Measurements from ENCODE around the gene ADGRG2.
"Not testable (repeated sequence)": the region's sequence is repeated elsewhere in the genome, so short reads cannot be mapped to it uniquely, and the experiment has no call there.

Gene ADGRG2

DNA sequence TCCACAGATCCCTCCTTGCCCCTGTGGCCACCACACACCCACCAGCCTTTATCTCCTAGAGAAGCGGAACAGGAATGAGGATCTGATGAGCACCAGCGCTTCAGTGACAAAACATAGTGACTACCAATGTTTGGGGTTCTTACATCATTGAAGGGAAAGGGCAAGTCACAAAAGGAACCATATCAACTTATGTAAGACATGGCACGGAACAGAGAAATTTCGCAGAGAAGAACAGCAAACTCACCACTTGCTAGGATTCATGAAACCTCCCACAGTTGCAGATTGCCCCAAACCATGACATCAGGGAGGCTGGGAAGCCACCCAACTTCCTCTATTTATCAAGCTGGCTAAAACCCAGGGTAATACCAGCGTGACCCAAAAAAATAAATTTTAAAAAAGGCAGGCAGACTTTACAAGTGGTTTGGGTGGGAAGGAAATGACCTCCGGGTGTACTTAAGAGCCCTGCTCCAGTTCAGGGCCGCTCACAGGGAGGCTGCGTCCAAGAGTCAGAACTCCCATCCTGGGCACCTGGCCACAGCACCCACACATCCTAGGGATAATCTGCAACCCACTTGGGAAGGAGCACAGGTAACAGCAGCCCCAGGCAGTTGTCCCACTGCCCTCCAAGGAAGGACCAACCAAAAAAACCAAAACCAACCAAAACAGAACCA, 36.0 kb downstream of the ADGRG2 start:
- DNase-seq = peak; percentile 92 to 93

DNA sequence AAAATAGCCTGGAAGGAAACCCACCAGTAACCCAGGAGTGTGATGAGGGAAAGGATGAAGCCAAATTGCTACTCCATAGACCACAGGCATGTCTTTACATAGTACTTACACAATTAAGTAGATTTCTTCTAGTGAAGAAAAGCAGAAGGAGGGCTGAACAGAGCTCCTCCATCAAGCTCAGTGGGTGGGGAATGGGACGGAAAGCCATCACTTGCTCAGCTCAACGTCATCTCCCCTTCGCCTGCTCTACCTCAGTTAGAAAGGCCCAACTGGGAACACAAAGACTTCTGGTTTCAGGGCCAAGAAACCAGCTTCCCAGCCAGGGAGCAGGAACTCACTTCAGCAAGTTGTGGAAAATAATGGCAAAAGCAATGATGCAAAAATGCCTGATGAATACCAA, 36.6 kb downstream of the ADGRG2 start:
- DNase-seq = peak; percentile 16 to 66

DNA sequence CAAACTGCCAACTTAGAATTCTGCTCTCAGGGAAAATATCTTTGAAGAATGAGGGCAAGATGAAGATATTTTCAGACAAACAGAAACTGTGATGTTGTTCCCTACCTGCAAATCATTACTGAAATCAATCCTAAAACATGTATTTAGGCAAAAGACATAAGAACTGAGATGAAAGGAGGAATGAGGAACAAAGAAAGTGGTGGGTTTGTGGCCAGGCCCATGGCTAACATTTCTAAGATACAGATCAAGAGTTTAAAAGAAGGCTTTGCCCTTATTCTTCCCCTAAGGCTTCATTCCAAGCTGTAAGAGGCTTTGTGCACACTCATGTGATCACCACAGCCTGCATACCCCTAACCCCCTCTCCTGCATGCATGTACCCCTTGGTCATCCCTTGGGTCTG, 46.5 kb downstream of the ADGRG2 start:
- no peak for DNase-seq

DNA sequence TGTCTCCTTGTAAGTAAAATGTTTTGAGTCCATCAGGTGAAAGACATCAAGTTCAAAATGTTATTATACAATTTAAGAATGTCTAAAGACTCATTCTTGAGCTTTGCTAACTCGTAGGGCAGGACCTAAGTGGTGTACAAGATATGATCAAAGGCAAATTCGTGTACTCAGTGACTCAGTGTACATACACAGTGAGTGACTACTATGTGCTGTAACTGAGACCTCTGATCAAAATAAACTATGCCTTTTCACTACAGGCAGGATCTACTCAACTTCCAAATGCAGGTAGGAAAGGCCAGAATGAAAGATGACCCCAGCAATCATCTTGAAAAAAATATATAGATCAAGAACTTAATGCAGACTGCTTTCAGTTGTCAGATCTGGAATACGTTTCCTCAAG, 49.9 kb downstream of the ADGRG2 start:
- DNase-seq = no peak

DNA sequence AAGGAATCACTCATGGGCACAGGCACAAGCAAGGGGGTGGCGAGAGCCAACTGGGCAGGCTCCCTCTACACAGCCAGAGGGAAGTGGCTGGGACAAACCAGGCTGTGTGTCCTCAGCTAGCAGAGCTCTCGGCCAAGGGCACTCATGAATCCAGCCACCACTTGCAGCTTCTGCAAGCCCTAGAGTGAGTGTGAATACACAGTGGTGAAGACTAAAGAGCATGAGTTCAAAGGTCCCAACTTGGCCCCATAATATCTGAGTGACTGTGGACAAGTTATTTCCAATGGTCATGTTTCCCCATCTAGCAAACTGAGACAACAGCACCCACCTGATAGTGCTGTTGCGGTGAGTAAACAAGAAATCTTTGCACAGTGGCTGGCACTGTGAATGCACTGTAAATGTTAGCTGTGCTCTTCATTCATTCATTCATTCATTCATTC, 51.7 kb downstream of the ADGRG2 start:
- no peak for DNase-seq

DNA sequence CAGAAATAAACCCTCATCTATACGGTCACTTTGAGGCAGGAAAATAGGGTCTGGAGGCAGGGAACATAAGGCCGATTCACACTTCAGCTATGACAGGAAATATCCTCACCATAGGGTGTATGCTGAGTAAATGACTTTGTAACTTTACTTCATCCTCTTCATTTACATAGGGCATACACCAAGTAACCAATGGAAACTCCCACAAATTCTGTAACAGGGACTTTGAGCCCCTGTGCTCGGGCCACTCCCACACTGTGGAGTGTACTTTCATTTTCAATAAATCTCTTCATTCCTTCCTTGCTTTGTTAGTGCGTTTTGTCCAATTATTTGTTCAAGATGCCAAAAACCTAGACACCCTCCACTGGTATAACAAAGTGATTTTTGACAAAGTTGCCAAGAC, 55.3 kb downstream of the ADGRG2 start:
- DNase-seq = not testable (repeated sequence)

DNA sequence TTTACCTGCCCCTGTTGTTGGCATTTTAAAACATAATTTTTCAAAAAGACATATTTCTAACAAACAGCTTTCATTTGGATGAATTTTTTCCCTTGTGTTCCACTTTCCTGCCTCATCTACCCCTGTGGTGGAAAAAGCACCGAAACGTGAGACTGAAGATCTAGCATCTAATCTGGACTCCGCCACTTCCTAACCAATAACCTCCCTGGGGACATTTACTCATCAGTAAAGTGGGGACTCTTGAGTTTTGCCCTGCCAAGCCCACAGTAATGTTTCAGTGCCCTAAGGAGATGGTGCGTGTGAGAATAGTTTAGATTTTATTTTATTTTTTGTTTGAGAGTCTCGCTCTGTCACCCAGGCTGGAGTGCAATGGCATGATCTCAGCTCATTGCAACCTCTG, 56.7 kb downstream of the ADGRG2 start:
- no peak for DNase-seq

DNA sequence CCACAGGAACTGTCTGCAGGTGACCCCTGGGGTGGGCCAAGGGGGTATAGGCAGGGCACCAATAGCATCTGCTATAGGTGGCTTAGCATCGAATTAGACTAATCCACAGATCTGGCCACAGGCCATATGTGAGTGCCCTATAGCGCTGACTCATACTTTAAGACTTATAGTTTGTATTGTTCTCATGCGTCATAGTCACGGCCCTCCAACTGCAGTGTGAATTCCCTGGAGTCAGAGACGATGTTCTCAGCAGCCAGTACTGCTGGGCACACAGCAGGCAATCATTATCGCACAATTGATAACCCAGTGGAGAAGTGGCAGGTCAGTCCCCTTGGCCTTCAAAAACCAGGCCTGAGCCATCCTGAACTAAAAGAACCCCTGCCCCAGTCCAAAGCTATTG, 58.1 kb downstream of the ADGRG2 start:
- no peak for DNase-seq

DNA sequence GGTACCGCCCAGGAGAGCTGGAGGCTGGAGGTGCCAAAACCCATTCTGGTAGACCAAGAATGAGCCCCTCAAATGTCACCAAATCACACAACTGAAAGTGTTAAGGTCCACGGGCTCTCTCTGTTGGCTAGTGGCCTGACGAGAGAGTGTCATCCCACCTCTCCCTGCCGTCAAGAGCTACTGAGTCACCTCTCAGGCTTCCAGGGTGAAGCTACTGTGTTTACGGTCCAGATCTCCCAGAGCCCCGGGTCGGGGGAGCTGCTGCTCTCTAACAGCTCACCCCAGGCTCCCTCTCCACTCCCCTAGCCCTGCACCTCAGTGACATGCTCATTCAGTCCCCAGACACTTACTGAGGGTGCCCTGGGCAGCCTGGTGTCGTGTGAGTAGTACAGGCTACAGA, 59.2 kb downstream of the ADGRG2 start:
- no peak for DNase-seq

DNA sequence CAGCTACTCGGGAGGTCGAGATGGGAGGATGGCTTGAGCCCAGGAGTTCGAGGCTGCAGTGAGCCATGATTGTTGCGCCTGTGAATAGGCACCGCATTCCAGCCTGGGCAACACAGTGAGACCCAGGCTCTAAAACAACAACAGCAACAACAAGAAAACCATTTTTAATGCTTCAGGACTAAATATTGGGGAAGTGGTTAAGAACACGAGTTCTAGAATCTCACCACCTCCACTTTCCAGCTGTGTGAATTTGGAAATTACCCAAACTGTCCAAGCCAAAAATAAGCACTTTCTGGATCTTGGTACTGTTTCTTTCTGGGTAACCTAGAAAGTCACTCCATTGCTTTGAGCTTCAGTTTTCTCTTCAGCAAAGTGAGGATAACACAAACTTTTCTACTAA, 63.2 kb downstream of the ADGRG2 start:
- DNase-seq = peak; percentile 3 to 41

DNA sequence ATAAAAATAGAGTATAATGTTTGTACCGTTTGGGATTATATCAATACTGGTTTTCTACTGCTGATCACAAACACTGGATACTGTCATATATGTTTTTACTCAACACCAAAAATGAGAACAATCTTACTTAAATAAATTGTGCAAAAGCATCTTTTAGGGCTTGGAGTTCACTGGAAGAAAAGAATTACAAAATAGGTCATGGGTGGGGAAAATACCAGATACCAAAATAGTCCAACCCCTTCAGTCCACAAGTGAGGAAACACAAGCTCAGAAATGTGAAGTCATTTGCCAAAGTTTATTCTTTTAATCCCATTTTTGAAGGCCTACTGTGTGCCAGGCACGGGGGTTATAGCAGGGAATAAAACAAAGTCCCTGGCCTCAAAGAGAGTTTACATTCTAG, 64.4 kb downstream of the ADGRG2 start:
- peak; percentile 51 to 57 for DNase-seq

DNA sequence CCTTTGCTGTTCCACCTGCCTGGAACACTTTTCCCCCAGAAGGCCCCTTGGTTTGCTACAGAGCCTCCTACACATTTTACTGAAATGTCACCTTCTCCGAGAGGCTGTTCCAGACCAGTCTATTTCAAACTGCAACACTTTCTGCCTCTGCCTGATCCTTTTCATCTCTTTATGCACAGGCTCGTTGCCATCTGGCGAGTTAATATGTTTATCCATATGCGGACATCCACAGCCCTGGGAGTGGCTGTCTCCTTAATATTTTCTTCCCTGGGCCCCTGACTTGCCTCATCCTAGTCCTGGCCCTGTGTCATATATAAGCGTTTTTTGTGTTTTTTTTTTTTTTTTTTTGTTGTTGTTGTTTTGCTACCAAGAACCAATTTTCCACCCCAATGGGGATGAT, 73.2 kb downstream of the ADGRG2 start:
- no peak for DNase-seq

DNA sequence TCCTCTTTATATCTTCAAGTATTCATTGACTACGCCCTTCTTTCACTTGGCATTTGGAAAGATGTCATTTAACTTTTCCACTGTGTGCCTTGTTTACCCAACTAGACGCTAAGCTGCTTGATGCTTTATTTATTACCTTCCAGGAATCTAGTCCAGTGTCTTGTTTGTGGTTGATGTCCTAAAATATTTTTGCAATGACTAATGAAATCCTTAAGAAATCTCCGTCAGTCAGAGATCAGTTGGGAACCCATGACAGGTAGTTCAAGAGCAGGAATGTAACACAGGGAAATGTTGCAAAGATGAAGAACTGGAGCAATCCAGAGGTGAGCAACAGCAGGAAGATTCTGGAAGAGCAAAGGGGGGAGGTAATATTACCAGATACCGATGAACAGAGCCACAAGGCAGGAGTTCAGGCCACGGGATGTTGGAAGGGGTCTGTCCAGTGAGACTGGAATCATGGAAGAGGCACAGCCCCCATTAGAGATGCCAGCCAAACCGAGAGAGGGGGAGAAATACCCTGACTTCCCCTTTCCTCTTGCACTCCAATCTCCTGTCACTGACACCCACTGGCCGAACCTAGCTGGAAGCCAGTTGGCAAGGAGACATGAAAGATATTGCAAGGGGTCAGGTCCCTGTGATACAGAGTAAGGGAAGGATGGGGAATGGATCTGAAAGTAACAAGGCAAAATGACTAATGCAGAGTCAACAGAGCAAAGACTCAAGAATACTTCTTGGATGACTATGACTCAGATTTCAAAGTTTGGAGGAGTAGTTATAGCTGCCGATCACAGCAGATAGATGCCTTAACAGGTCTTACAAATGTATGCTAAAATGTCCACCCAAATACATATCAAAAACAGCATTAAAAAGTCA, 75.7 kb downstream of the ADGRG2 start:
- DNase-seq = peak in 1 of 2 donors; percentile 23

DNA sequence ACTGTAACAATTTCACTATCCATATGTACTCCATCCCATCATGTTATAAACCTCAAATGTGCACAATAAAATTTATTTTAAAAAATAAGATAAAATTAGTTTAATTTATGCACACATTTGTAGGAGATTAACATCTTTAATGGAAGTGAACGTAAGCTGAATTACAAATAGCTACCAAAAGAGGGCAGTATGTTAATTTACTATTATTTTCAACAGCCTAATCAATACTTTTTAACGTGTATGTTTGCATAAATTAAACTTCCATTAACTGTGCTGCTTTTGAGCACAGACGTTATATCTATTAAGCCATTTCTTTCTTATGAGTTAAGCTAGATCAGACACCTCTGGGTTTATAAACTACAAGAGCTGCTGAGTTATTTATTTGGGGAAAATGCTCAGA, 81.9 kb downstream of the ADGRG2 start:
- peak in 1 of 2 donors; percentile 2 for DNase-seq

DNA sequence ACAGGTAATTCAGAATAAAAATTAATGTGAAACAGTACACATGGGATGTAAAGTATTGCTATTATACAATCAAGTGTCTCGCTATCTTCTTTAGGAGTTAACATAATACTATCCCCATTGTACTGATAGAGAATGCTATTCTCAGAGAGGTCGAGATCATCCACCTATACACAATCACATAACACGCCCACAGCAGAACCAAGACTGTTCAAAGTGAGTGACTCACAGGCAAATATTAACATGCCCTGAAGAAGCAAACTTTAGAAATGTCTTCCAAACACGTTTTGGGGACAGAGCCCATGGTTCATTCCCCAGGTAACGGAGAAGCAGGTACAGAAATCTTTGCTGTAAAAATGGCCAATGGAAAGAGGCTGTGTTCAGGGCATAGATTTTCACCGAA, 88.2 kb downstream of the ADGRG2 start:
- no peak for DNase-seq

DNA sequence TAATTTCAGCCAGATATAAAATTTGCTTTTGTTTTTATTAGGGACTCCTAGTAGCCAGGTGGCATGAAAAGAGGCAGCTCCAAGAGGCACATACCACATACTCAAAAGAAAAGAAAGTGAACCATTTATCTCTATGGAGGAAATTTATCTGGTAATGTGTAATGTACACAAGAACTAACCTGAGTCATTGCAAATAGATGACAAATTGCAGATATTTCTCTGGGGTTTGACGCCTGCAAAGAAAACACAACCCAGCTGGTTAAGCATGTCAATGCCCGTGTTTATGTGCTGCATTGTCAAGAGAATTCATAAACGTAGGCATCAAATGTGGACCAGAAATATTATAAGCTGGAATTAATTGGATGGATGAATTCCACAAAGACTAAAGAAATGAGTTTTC, 91.5 kb downstream of the ADGRG2 start:
- no peak for DNase-seq

DNA sequence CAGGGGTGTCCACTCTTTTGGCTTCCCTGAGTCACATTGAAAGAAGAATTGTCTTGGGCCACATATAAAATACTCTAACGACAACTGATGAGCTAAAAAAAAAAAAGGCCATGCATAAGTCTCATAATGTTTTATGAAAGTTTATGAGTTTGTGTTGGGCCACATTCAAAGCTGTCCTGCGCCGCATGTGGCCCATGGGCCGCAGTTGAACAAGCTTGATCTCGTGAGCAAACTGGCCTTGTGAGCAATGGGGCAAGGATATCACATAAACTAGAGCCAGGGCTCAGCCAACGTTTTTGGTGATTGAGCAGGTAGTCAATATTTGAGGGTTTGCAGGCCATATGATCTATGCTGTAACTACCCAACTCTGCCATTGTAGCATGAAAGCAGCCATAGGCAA, 93.7 kb downstream of the ADGRG2 start:
- DNase-seq = no peak

DNA sequence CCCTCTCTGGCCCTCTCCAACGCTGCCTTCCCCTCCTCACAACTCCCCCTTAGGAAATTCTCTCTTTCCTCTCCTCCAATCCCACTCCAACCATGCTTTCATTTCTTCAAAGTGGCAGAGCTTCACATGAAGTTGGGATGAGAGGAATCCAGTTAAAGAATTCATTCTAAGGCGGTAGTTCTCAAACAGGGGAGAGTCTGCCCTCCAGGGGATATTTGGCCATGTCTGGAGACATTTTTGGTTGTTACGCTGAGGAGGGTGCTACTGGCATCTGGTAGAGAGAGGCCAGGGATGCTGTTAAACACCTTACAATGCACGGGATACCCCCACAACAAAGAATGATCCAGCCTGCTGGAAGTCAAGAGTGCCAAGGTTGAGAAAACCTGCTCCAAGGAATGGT, 97.9 kb downstream of the ADGRG2 start:
- no peak for DNase-seq

DNA sequence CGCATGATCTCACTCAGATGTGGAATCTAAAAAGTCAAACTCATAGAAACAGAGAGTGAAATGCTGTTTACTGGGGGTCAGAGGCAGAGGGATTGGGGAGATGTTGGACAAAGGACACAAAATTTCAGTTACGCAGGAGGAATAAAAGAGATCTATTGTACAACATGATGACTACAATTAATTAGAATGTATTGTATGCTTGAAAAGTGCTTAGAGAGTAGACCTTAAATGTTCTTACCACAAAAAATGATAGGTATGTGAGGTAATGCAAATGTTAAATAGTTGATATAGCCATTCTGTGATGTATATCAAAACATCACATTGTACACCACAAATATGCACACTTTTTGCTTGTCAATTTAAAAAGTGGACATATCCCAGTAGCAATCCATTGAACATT, 102.3 kb downstream of the ADGRG2 start:
- no peak for DNase-seq

DNA sequence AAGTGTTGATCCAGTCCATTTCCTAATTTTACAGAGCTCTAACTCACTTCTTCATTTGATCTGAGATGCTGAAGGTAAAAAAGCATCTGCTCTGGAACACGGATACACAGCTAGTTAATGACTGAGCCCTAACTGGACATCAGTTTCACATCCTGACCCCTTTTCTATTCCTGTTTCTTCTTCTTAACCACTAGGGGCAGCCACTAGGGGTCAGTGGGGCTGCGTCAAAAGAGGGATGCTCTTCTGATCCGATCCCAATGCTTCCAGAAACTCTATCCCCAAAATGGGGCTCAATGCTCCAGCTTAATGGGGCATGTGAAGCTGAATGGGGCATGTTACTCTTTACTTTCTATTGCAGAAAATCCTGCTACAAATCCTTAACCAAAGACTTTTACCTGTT, 105.0 kb downstream of the ADGRG2 start:
- peak; percentile 2 to 36 for DNase-seq

DNA sequence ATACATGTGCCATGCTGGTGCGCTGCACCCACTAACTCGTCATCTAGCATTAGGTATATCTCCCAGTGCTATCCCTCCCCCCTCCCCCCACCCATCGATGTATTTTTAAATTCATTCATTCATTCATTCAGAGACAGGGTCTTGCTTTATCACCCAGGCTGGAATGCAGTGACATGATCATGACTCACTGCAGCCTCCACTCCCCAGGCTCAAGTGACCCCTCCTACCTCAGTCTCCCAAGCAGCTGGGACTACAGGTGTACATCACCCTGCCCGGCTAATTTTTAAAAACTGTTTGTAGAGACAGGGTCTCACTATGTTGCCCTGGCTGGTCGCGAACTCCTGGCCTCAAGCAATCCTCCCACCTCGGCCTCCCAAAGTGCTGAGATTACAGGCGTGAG, 105.7 kb downstream of the ADGRG2 start:
- DNase-seq = not testable (repeated sequence)

DNA sequence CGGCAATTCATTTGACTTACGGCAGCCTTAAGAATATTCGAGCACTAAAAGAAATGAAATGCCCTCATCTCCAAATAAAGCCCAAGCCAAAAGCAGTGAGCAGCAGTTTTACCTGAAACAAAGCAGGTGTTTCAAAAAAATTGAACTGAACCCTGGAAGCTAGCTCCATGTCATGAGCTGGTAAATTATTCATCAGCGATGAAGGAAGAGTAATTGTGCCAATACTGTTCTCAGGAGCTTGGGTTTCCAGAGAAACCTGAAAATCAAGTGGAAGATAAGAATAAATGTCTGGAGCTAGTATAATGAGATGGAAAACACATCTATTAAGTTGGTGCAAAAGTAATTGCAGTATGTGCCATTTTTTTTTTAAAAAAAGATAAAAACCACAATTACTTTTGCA, 114.4 kb downstream of the ADGRG2 start:
- no peak for DNase-seq

DNA sequence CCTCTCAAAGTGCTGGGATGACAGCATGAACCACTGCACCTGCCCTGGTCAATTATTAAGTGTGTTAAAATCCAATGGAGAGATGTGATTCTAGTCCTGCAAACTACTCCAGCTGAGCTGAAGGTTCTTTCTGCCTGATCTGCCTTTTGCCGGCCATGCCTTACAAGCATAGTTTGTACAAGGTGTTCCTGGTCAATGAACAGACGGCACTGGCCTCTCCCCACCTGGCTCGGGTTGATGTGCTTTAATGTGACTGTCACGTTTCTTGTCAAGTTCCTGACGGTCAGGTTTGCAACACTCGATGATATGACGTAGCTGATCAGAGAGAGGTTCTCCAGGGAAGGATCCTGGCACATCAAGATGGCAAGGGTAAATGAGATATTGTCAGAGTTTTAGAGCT, 115.3 kb downstream of the ADGRG2 start:
- DNase-seq = no peak

DNA sequence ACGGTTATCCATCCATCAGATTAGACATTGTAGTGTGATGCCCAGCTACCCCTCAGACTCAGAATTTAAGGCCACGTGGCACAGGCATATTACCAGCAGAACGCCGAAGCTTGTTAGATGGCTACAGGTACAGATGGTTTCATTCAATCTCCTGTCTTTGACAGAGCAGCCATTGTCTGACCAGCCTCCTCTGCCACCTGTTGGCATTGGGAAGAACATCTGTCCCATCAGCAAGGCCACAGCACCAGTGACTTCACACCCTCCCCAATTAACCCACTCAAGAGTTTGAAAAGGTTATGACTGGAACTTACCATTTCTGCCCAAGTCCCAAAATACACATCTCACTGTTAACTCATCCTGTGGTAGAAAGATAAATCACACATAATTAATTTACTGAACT, 116.4 kb downstream of the ADGRG2 start:
- peak in 1 of 2 donors; percentile 1 for DNase-seq

Data from inflammatory macrophage (primary cell).